Cortex of kidney (tissue), 1 donor: ENCODE data around the gene ZNF492.
"Not testable (repeated sequence)": the region's sequence is repeated elsewhere in the genome, so short reads cannot be mapped to it uniquely, and the experiment has no call there.

ENCODE experiments used
- DNase-seq: peaks from one replicate; lab custom pipeline; 2025; lab: John Stamatoyannopoulos, UW

ZNF492 gene

DNA sequence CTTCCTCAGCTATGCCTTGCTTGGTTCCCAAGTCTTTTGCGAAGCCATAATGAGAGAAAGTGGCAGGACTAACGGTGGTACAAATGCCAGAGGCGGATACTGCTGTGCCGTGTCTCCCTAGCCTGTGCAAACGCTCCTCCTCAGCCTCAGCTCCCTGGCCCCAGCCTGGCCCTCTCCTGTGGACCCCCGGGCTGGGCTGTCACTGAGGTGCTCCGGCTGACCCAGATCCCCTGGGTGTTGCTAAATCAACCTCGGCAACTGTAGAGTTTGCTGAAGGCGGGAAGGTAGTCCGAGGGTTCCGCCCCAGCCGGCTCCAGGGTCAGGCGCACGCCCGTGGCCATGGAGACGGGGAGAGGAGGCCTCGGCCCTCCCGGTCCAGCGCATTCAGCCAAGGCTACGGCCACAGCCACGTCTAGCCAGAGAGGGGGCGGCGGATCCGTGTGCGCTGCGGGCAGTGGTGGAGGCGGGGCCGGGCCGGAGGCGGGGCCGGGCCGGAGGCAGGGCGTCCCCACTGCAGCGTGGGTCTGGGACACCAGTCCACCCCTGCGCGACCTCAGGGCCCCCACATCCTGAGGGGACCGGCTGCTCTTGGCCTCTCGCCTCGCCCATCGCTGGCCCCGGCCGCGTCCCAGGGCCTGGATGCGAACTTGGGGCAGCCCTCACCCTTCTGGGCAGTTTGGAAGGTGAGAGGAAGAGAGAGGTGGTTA is 16.4 kb upstream of the ZNF492 start:
- no peak for DNase-seq

DNA sequence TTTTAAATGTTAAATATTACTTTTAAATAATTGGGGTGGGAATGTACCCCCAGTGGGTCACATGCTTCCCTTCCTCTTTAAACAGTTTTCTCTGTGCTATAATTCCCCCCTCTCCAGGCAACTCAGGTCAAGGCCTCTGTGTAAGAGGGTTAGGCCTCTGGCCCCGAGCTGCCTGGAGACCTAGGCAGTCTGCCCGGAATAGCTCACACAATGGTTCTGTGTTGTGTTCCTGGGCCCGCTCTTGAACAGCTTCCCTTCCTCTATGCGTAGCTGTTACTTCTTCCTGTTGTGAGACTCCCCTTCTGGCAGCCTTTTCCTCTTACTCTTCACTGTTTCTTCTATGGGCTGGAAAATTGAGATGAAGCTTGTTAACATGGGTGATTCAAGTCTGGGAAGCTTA is 14.8 kb upstream of the ZNF492 start:
- no peak for DNase-seq

DNA sequence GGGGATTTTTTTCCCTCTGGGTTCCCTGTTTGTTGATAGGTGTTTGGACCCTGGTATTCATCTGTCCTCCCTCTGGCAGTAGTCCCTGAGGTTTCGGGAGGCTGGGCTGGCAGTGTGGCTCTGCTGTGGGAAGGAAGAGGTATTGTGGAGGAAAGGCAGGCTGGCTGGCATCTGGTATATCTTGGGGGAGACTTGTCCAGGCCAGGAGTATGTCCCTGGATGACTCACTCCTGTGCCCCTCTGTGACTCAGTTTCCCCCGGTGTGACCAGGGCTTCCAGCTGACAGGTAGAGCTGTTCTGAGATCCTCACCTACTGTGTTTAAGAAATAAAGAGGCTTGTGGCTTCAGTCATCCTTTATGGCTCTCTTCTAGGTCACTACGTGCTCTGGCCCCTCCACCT is 14.2 kb upstream of the ZNF492 start:
- DNase-seq, result no peak

DNA sequence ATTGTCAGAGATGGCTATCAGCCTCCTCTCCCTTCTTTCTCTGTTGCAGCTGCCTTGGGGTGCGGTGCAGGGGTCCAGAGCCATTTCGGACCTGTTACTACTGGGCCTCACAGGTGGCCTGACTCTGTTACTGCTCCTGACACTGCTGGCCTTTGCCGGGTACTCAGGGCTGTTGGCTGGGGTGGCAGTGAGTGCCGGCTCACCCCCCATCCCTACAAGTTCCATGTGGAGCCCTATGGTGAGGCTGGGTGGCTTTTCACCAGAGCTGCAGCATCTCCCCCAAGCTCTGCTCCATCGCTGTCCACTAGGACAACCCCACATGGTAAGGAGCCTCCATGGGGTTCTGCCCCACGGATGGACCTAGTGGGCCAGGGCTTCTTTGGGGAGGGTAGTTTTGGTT is 13.7 kb upstream of the ZNF492 start:
- no peak for DNase-seq

DNA sequence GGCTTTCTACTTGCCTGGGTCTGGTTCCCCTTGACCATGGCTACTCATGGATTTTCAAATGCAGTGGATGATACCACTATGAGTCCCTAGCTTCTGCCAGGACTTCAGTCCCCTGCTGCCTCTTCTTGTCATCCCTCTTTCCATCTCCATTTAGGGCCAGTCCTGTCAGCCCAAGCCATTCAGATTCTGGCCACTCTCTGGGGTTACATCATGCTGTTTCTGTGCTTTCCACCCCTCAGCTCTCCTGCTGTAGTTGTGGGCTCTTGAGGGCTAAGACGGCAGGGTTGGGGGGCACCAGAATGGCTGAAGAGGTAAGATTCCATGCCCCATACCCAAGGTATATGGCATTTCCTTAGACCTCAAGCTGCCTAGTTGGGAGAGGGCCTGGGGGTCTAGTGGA is 13.2 kb upstream of the ZNF492 start:
- no peak for DNase-seq

DNA sequence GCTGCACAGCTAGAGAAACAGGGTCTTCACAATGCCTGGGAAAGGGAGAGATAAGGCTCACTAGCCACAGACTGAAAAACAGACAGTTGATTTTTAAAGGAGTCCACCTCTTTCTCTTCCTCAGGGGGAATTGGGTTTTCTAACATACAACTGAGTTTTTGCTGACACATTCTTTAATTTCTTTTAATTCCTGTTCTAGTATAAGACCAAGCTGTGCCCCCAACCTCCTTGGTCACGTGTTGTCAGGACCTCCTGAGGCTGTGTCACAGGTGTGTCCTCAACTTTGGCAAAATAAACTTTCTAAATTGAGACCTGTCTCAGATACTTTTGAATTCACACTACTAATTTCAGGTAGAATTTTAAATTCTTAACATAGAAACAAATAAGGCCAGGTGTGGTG is 12.1 kb upstream of the ZNF492 start:
- DNase-seq, result no peak

DNA sequence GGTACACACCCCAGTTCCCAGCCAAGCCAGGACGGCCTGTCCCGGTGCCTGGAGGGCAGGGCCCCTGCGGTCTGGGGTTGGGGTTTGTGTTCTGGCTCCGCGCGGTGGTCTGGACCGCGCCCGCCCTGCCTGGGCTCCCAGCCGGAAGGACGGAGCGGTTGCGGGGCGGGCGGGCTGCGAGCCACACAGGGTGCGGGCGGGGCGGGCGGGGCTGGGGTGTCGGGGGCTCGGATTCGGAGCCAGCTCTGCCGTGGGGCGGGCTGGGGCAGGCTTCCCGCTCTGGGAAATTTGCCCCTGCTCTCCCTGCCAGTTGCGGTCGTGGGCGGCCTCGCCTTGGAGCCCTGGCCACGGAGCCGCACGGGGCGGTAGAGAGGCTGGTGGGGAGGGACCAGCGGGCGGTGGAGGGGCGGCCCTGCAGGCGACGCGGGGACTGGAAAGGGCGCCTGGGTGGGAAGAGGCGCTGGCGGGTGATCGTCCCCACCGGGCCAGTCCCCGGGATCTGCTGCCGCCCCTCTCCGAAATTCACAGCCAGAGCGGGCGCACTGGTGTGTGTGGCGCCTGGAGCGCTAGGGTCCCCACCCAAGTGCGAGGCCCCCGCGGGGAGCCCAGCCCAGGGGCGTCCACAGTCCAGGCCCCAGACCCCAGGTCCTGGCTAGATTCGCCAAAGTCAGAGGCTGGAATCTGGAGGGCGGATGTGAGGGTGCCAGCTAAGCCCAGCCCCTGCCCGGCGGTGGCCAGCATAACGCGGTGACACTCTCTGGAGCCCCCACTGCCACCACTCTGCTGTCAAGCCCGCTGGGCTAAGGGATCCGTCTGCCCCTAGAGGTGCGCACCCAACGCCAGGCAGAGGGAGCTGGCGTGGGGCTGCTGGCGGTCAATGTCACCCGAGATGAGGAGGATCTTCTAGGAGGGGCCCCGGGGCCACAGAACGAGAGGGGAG is 11.0 kb upstream of the ZNF492 start:
- no peak for DNase-seq

DNA sequence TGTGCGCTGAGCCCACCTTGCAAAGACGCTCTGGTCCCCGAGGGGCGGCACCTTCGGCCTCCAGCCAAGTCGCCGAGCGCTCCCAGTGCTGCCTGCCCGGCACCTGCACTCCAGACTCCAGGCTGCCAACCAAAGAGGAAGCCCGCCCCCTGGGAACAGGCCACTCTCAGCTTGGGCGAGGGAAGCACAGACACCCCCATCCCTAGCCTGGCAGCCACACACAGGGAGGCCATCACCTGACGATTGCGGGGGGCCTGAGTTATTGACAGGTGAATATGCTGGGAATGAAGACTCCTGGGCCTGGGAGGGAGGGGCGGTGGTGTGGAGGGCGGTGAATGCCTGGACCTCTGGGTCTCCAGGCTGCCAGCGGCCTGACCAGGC is 10.3 kb upstream of the ZNF492 start:
- no peak for DNase-seq

DNA sequence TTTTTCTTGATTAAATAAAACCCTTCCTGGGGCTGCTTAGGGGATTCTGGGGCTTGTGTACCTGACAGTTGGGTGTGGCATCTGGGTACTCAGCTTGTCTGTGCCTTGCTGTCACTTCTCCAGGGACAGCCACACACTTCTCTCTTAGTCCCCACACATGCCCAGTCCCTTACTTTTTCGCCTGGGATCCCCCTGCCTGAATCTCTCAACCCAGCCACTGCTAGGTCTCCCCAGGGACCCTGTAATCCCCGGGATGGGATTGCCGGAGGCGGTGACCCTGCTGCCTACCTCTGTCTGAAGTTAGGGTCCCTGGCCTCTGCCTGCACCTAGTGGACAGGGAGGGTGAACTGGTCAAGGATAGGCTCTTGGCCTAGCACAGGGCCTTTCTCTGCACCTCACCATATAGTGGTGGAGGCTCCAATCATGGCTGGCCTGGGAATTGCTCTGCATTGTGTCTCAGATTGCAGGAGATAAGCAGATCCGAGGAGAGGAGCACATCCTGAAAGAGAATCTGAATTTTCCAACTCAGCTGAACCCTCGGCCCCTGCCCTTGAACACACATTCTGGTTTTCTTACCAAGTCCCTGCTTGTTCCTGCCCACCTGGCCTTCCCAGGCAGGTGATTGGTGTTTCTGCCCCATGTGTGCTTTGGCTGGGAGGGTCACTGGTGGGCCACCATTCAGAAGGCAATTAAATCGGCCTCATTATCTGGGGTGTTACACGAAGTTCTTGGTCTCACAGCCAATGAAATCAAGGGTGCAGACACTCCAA is 8.7 kb upstream of the ZNF492 start:
- no peak for DNase-seq

DNA sequence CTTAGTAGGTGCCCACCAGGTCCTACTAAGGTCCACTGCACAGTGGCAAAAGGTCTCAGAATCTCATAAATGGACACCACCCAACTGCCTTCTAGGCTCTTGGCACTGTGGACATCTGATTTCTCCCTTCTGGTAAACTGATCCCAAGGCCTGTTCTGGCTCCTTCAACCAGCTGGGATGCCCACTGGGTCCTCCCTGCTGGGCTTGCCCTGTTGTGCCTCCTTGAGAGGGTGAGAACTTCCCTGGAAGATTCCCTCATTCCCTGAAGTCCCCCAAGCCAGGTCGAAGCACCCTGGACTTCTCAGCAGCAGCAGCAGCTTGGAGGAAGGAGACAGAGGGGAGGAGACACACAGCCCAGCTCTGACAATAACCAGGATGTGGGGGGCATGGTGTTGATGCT is 6.6 kb upstream of the ZNF492 start:
- no peak for DNase-seq

DNA sequence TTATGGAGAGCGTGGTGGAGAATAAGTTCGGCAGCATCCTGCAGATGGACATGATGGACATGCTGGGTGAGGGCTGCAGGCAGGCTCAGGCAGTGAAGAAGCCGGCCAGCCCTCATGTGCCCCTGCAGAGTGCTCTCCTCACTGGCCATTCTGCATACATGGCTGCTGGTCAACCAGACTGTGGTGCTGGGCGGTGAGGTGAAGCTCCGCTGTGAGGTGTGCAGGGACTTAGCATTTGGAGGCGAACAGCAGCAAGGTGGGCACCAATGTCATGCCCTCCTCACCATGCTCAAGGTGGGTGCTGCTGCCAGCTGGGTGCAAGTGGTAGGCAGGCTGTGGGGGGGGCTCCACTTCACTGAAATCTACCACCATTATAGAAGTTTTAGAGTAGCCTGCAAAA is 5.7 kb upstream of the ZNF492 start:
- no peak for DNase-seq

DNA sequence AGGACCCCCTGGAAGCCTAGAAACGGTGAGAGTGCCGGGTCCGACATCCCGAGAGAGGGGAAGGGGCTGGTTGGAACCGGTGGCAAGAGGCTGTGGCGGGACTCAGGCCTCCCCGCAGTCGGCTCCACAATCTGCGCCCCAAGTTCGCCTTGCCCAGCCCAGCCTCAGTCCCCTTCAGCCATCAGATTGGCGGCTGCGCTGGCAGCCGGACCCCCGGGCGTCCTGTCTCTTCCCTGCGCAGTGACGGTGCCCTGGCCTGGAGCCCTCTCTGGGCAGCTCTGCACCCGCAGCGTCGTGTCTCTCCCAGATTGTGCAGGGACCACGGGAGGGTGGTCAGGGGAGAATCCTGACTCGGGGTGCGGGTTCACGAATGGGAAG is 315 bp downstream of the ZNF492 start:
- DNase-seq, result no peak

DNA sequence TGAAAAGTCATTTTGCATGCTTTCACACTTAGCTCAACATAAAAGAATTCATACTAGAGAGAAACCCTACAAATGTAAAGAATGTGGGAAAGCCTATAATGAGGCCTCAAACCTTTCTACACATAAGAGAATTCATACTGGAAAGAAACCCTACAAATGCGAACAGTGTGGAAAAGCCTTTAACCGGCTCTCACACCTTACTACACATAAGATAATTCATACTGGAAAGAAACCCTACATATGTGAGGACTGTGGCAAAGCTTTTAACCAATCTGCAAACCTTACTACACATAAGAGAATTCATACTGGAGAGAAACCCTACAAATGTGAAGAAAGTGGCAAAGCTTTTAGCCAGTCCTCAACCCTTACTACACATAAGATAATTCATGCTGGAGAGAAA is 51.4 kb downstream of the ZNF492 start:
- DNase-seq, result not testable (repeated sequence)

DNA sequence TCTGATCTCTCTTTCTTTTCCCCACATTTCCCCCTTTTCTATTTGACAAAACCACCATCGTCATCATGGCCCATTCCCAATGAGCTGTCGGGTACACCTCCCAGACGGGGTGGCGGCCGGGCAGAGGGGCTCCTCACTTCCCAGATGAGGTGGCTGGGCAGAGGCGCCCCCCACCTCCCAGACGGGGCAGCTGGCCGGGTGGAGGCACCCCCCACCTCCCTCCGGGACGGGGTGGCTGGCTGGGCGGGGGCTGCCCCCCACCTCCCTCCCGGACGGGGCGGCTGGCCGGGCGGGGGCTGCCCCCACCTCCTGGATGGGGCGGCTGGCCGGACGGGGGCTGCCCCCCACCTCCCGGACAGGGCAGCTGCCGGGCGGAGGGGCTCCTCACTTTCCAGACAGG is 68.5 kb downstream of the ZNF492 start:
- DNase-seq, result not testable (repeated sequence)

DNA sequence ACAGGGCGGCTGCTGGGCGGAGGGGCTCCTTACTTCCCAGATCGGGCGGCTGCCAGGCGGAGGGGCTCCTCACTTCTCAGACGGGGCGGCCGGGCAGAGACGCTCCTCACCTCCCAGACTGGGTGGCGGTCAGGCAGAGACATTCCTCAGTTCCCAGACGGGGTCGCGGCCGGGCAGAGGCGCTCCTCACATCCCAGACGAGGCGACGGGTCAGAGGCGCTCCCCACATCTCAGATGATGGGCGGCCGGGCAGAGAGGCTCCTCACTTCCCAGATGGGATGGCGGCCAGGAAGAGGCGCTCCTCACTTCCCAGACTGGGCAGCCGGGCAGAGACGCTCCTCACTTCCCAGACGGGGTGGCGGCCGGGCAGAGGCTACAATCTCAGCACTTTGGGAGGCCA is 69.0 kb downstream of the ZNF492 start:
- not testable (repeated sequence) for DNase-seq

DNA sequence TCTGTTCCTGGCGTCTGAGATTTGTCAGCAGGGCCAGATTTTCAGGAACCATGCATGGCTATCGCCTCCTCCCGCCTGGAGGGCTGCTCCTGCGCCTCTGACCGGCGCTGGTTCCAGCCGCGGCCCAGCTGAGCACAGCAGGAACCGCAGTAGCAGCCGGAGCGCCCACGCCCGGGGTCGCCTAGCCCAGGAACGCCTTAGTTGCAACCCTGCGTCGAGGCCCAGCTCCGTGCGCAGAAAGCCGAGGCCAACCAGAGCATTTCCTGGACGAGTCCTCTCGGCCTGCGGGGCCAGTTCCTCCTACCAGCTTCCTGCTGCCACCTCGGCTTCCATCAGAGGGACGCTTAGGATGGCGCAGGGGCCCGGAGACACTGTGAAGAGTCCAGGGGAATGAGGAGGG is 74.9 kb downstream of the ZNF492 start:
- DNase-seq, result no peak
